AG10803 (cell line): ENCODE data around the gene KLRK1.
"Not testable (repeated sequence)": the region's sequence is repeated elsewhere in the genome, so short reads cannot be mapped to it uniquely, and the experiment has no call there.

ENCODE experiments used
- DNase-seq: peaks from one replicate; pipeline ENCODE4 v3.0.0; 2010; ENCODE audit warnings: low read depth
- H3K4me3 ChIP-seq: 2 replicates; pipeline ENCODE4 v1.5.1; 2011; ENCODE audit warnings: mild to moderate bottlenecking, low read length, control low read depth
- CTCF ChIP-seq: conservative IDR thresholded peaks from 2 replicates; pipeline ENCODE4 v1.5.1; 2011; ENCODE audit warnings: mild to moderate bottlenecking, low read length, control low read depth, inconsistent platforms

The KLRK1 gene

GRCh38 chr12:10389904-10390303 lies at the start of gene KLRK1:
KLRK1 (minus strand) TSS chr12:10390041; CDS start chr12:10388810, 1,231 bp downstream.
- no peak for TF ChIP-seq CTCF
- no peak for DNase-seq

GRCh38 chr12:10437601-10438000 lies 47.8 kb upstream of the KLRK1 start:
- DNase-seq, H3K4me3 ChIP-seq: not testable (repeated sequence)

More at GRCh38 chr12:10389904-10390303, at the start of gene KLRK1:
- H3K4me3 ChIP-seq, result no peak within 1 kb of the TSS

- peak; percentile 5 for DNase-seq
- not testable (repeated sequence) for H3K4me3 ChIP-seq
Measured at GRCh38 chr12:10435816-10436215, 46.0 kb upstream of the KLRK1 start, which contains the start of gene KLRC2. KLRC2 (minus strand) TSS chr12:10436010; CDS start chr12:10435986, 24 bp downstream.

GRCh38 chr12:10430623-10431022 lies 40.8 kb upstream of the KLRK1 start:
- not testable (repeated sequence) for H3K4me3 ChIP-seq
- DNase-seq, result peak; percentile 7

- DNase-seq, H3K4me3 ChIP-seq: not testable (repeated sequence)
Measured at GRCh38 chr12:10425938-10426337, 36.1 kb upstream of the KLRK1 start.

- not testable (repeated sequence) for H3K4me3 ChIP-seq, DNase-seq
Measured at GRCh38 chr12:10424260-10424899, 34.5 kb upstream of the KLRK1 start.

GRCh38 chr12:10422159-10422558 lies 32.3 kb upstream of the KLRK1 start:
- DNase-seq, H3K4me3 ChIP-seq: not testable (repeated sequence)

- not testable (repeated sequence) for DNase-seq, H3K4me3 ChIP-seq
Measured at GRCh38 chr12:10420334-10420733, 30.5 kb upstream of the KLRK1 start, which contains the start of gene KLRC3. KLRC3 (minus strand) TSS chr12:10420595; CDS start chr12:10420550, 45 bp downstream.

GRCh38 chr12:10409392-10409791 lies 19.6 kb upstream of the KLRK1 start, which contains the start of gene KLRC4:
KLRC4 (minus strand) TSS chr12:10409757; CDS start chr12:10409575, 182 bp downstream.
- H3K4me3 ChIP-seq, result no peak within 1 kb of the TSS
- no peak for TF ChIP-seq CTCF
- peak; percentile 1 for DNase-seq

- H3K4me3 ChIP-seq, result no peak overlapping the region
- DNase-seq, result no peak
- TF ChIP-seq CTCF, result no peak
Measured at GRCh38 chr12:10408842-10409241, 19.0 kb upstream of the KLRK1 start.

GRCh38 chr12:10406725-10407124 lies 16.9 kb upstream of the KLRK1 start:
- DNase-seq, result no peak
- no peak for TF ChIP-seq CTCF
- no peak overlapping the region for H3K4me3 ChIP-seq
